PC-9 (cell line): ENCODE data around the gene LRP1B. TPM values are rescaled to one million over a fixed set of nuclear protein-coding genes. Genes with fewer than 3 reads are reported as not detected.

Experiments
- BruUV-seq: library from RNA; stranded (reverse); fragments of 400-500 nt; replicated peaks from 2 replicates; lab custom pipeline; 2021; lab: Mats Ljungman, UMichigan
- CTCF ChIA-PET: fragments of 300-600 bp; sonication (Branson Sonifier 250); formaldehyde crosslinking; loops from one replicate; lab custom pipeline; 2022; ENCODE audit warnings: antibody characterized with exemption; lab: Charles Lee
- POLR2A ChIA-PET: fragments of 300-600 bp; sonication (Branson Sonifier 250); formaldehyde crosslinking; loops from one replicate; lab custom pipeline; 2022; ENCODE audit warnings: antibody characterized with exemption; ENCODE audit not compliant: unreplicated experiment; lab: Charles Lee
- DNase-seq, 2 experiments: peaks; one replicate each; pipeline versions ENCODE4 v3.0.0 to v3.0.0-alpha.2; 2015 to 2022; ENCODE audit warnings: mixed read lengths in 1 of 2
- H2AFZ ChIP-seq: fragments of 200-600 bp; sonication (generic); 2 replicates; pipeline ENCODE4 v1.8.1; 2017; ENCODE audit warnings: antibody characterized with exemption
- H3F3A ChIP-seq: fragments of 200-600 bp; sonication (generic); 2 replicates; pipeline ENCODE4 v1.8.1; 2017; ENCODE audit warnings: antibody characterized with exemption, mild to moderate bottlenecking, low read depth; ENCODE audit not compliant: insufficient read depth
- H3K27ac ChIP-seq: fragments of 200-600 bp; sonication (generic); 2 replicates; pipeline ENCODE4 v1.6.1; 2016; ENCODE audit warnings: mixed run types
- H3K27me3 ChIP-seq: fragments of 200-600 bp; sonication (generic); 2 replicates; pipeline ENCODE4 v1.6.1; 2016; ENCODE audit warnings: low read depth, mixed run types; ENCODE audit not compliant: insufficient read depth
- H3K36me3 ChIP-seq: fragments of 200-600 bp; sonication (generic); 2 replicates; pipeline ENCODE4 v1.6.1; 2016; ENCODE audit warnings: low read depth, mixed run types
- H3K4me1 ChIP-seq: fragments of 200-600 bp; sonication (generic); replicated peaks from 2 replicates; pipeline ENCODE4 v1.6.1; 2016; ENCODE audit warnings: mixed run types; ENCODE audit not compliant: insufficient read depth
- H3K4me2 ChIP-seq: fragments of 200-600 bp; sonication (generic); 2 replicates; pipeline ENCODE4 v1.6.1; 2017; ENCODE audit warnings: mixed run types
- H3K4me3 ChIP-seq: fragments of 200-600 bp; sonication (generic); 2 replicates; pipeline ENCODE4 v1.6.1; 2016; ENCODE audit warnings: mixed run types
- H3K79me2 ChIP-seq: fragments of 200-600 bp; sonication (generic); 2 replicates; pipeline ENCODE4 v1.6.1; 2017; ENCODE audit warnings: low read depth, mixed run types
- H3K9me2 ChIP-seq: fragments of 200-600 bp; sonication (generic); 2 replicates; pipeline ENCODE4 v1.8.1; 2017; ENCODE audit warnings: mild to moderate bottlenecking; ENCODE audit not compliant: insufficient read depth
- H3K9me3 ChIP-seq: fragments of 200-600 bp; sonication (generic); 2 replicates; pipeline ENCODE4 v1.8.1; 2016; ENCODE audit warnings: low read depth; ENCODE audit not compliant: insufficient read depth
- H4K20me1 ChIP-seq: fragments of 200-600 bp; sonication (generic); 2 replicates; pipeline ENCODE4 v1.8.1; 2017; ENCODE audit not compliant: insufficient read depth
- CTCF ChIP-seq: fragments of 200-600 bp; sonication (generic); conservative IDR thresholded peaks from 2 replicates; pipeline ENCODE4 v1.6.1; 2017; ENCODE audit warnings: mixed run types, antibody characterized with exemption, mild to moderate bottlenecking, moderate library complexity
- EZH2 ChIP-seq: fragments of 200-600 bp; sonication (generic); IDR thresholded peaks from 2 replicates; pipeline ENCODE4 v1.8.0; 2017; ENCODE audit warnings: antibody characterized with exemption, low read depth
- intact Hi-C: fragments of 100-400 bp; cut with micrococcal nuclease; formaldehyde crosslinking; loops from one replicate; pipeline ENCODE4 v1.10.0; 2022; ENCODE audit not compliant: unreplicated experiment
- total RNA-seq: library from RNA; stranded (reverse); gene quantifications from 2 replicates; pipeline ENCODE4 v1.2.3, GENCODE V29; 2021

LRP1B gene
- total RNA-seq, 1 experiment from 2014 or later, result 1.7 TPM

- H2AFZ ChIP-seq, result no peak overlapping the region
- H3K79me2 ChIP-seq, result no peaks in the 10 kb centered on the region
- H3K27me3 ChIP-seq, result no peaks in the 10 kb centered on the region
- 0 out of 2 replicates have a peak, but pooled peaks cover 2% of the 10 kb centered on the region for H3K9me3 ChIP-seq
- H3K4me1 ChIP-seq, result no peaks in the 10 kb centered on the region
- H3K9me2 ChIP-seq, result no peaks in the 10 kb centered on the region
- H3K4me2 ChIP-seq, result no peak overlapping the region
- ChIA-PET CTCF (no interaction called here), POLR2A (no interaction called here)
- no peak overlapping the region for H3K27ac ChIP-seq
- no peaks in the 10 kb centered on the region for H3F3A ChIP-seq
- no peak overlapping the region for H3K4me3 ChIP-seq
- BruUV-seq, result no TSS peak
- intact Hi-C loops, result no loop called here
- TF ChIP-seq EZH2, result no peak
- H3K36me3 ChIP-seq, result no peaks in the 10 kb centered on the region
- no peak for DNase-seq
- H4K20me1 ChIP-seq, result no peaks in the 10 kb centered on the region
Measured at GRCh38 chr2:141925511-141925910, 205.3 kb downstream of the LRP1B start.

- no peak overlapping the region for H3K4me3 ChIP-seq
- ChIA-PET POLR2A (no interaction called here), CTCF (no interaction called here)
- no peaks in the 10 kb centered on the region for H3F3A ChIP-seq
- no peaks in the 10 kb centered on the region for H3K79me2 ChIP-seq
- no peaks in the 10 kb centered on the region for H3K4me1 ChIP-seq
- intact Hi-C loops, result no loop called here
- H3K27ac ChIP-seq, result no peak overlapping the region
- H3K9me3 ChIP-seq, result 0 out of 2 replicates have a peak, but pooled peaks cover 2% of the 10 kb centered on the region
- H2AFZ ChIP-seq, result no peak overlapping the region
- TF ChIP-seq CTCF (no peak), EZH2 (no peak)
- no peaks in the 10 kb centered on the region for H3K9me2 ChIP-seq
- BruUV-seq, result no TSS peak
- no peaks in the 10 kb centered on the region for H3K36me3 ChIP-seq
- no peak for DNase-seq
- no peaks in the 10 kb centered on the region for H3K27me3 ChIP-seq
- no peak overlapping the region for H3K4me2 ChIP-seq
- no peaks in the 10 kb centered on the region for H4K20me1 ChIP-seq
Measured at GRCh38 chr2:141923657-141924056, 207.2 kb downstream of the LRP1B start.

- no TSS peak for BruUV-seq
- intact Hi-C loops, result no loop called here
- Histone ChIP-seq H3K4me1 (no peaks in the 10 kb centered on the region), H3K4me2 (no peak overlapping the region), H2AFZ (no peak overlapping the region), H3K79me2 (no peaks in the 10 kb centered on the region), H3K9me2 (no peaks in the 10 kb centered on the region), H3K9me3 (no peaks in the 10 kb centered on the region; the same call in 1 of the 2 replicates), H3K27me3 (no peaks in the 10 kb centered on the region), H4K20me1 (no peaks in the 10 kb centered on the region), H3K27ac (no peak overlapping the region), H3F3A (no peaks in the 10 kb centered on the region), H3K4me3 (no peak overlapping the region), H3K36me3 (no peaks in the 10 kb centered on the region)
- ChIA-PET POLR2A (no interaction called here), CTCF (no interaction called here)
- DNase-seq, result no peak
- TF ChIP-seq EZH2 (no peak), CTCF (peak; percentile 64)
Measured at GRCh38 chr2:141911485-141912066, 219.2 kb downstream of the LRP1B start.

GRCh38 chr2:141906678-141907077 is 224.1 kb downstream of the LRP1B start:
- no peaks in the 10 kb centered on the region for H3K79me2 ChIP-seq
- H3K36me3 ChIP-seq, result no peaks in the 10 kb centered on the region
- H3K9me2 ChIP-seq, result no peaks in the 10 kb centered on the region
- no peaks in the 10 kb centered on the region for H3K4me1 ChIP-seq
- H4K20me1 ChIP-seq, result no peaks in the 10 kb centered on the region
- CTCF ChIA-PET, result no interaction called here
- POLR2A ChIA-PET, result no interaction called here
- H3K4me3 ChIP-seq, result no peak overlapping the region
- TF ChIP-seq CTCF (no peak), EZH2 (no peak)
- H2AFZ ChIP-seq, result no peak overlapping the region
- intact Hi-C loops, result no loop called here
- no peaks in the 10 kb centered on the region for H3K27me3 ChIP-seq
- H3K4me2 ChIP-seq, result no peak overlapping the region
- DNase-seq, result no peak
- no TSS peak for BruUV-seq
- no peaks in the 10 kb centered on the region for H3F3A ChIP-seq
- H3K9me3 ChIP-seq, result no peaks in the 10 kb centered on the region
- H3K27ac ChIP-seq, result no peak overlapping the region
